ENCODE results near the gene BUD13.

Gene BUD13

GRCh38 chr11:116742104-116742503 lies 30.7 kb downstream of the BUD13 start:
- no peak for DNase-seq

DNA sequence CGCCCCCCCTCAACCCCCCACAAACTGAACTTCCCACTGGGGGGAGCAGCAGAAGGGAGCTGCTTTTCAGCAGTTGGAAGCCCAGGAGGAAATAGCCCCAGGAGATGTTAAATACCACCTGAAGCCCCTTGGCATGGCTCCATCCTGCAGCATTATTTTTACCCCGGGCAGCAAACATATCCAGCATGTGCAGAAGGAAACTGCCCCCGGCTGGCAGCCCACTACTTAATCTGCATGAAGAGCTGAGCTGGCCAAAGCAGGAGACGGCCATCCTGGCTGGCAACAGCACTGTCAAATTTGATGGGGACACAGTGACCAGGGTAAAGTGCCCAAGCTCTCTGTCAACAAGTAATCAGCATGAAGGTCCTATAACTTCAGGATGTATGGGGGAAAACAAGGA lies 32.0 kb downstream of the BUD13 start:
- no peak for DNase-seq

- DNase-seq = no peak
Measured at GRCh38 chr11:116738975-116739374, 33.8 kb downstream of the BUD13 start.

GRCh38 chr11:116736763-116737162 lies 36.0 kb downstream of the BUD13 start:
- DNase-seq = no peak

DNA sequence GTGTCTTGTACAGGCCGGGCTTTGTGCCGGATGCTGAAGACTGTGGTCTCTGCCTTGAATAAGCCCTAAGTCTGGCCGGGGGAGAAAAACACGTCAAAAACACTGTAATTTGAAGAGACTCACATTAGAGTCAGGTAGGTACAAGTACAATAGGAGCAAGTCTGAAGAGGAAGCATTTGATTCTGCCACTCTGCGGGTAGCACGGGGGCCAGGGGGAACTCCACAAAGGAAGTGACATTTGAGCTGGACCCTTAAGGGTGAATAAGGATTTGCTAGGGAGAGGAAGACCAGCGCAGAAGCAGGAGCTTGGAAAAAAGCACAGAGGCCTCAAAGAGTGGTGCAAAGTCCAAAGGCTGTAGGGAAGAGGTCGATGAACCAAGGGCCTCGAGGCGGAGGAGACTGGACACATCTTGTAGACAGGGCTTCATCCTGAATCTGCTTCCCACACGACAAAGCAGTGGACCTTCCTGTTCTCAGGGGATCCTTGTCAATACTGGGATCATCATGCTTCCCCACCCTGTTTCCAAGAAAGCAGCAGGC lies 38.7 kb downstream of the BUD13 start:
- DNase-seq = no peak

GRCh38 chr11:116733043-116733755 lies 39.6 kb downstream of the BUD13 start:
- DNase-seq = no peak

DNA sequence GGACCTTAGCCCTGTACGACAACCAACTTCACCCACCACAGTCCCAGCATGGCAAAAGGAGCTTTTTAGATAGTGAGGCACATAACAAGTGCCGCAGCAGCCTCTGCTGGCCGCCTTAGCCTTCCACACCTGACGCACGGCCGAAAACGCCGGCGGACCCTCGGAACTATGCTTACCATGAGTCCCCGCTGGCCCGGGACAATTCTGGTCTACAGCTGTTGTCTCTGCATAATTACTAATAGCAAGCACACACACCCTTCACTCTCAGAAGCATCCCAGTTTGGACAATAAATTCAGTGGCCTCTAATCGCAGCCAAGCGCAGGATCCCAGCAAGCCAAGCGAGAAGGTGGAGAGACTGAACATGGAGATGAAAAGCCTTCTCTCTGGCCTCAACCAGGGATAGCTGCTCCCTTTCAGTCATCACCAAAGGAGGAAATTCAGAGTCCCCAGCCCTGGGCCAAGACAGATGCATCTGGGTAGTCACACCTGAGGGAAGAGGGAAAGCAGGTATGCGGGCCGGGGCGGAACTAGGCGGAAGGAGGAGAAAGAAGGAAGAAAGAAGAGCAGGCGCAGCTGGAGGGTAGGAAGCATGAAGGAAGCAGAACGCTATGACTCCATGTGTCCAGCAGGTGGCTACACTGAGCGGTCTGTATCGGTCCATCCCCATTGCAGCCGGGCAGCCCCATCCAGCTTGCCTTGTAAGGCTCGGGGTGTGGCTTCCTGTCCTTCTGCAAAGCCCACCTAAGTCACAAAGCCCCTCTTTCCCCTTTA lies 40.3 kb downstream of the BUD13 start:
- peak in 1 of 2 donors; percentile 45 for DNase-seq

- peak in 1 of 2 donors; percentile 40 for DNase-seq
Measured at GRCh38 chr11:116731821-116732220, 41.0 kb downstream of the BUD13 start.

DNA sequence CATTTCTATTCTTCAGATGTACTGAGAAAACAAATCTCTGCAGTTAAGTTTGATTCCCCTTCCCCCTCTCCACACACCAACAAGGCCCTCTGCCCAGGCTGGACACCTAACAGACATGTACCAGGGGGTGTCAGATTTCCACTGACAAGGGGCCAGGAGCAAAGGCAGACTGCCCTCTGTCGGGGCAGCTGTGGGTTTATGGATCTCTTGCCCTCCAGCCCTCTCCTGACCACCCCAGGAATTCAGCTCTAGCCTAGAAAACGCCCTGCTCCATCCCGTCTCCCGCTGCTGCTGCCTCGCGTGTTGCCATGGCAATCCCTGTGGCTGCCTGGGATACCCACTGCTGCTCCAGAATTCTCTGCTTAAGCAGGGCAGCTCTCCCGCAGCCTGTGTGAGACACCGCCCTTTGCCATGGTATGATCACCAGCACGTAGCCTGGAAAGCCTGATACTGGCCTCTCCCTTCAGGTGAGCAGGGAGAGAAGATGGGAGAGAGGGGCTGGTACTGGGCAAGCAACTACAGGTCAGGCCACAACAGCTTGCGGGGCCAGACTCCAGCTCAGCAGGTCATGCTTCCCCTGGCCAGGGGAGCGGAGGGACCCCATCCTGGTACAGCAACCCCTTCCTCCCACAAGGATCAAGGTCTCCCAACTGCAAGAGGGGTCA lies 41.6 kb downstream of the BUD13 start:
- DNase-seq = peak; percentile 38 to 66

DNA sequence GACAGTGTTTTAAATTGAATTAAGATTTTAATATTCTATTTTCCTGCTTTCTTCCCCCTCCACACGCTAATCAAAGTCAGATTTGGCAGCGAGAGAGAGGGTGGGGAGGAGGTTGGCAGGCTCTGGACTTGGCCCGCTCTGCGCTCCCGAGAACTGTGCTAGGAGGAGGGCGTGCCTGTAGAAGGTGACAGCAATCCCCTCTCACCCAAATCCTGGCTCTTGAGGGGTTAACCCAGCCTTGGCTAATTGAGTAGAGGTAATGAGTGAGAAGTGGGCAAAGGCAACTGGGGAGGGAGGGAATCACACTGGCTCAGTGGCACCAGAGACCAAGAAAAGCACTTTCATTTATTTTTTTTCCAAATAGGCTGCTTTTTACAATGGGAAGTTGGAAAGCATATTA lies 42.2 kb downstream of the BUD13 start:
- DNase-seq = no peak

DNA sequence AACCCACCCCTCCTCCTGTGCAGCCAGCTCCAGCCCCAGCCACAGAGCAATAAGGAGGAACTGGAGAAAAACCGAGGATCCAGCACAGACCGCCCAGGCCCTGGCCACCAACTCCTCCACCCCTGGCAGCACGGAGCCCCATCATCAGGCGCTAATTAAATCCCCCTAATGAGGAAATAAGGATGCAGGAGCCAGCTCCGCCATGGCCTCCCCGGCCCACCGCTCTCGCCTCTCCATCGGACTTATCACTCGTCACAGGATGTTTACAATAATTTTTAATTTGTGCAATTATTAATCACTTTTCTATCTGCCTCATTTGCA lies 42.6 kb downstream of the BUD13 start:
- DNase-seq = no peak

DNA sequence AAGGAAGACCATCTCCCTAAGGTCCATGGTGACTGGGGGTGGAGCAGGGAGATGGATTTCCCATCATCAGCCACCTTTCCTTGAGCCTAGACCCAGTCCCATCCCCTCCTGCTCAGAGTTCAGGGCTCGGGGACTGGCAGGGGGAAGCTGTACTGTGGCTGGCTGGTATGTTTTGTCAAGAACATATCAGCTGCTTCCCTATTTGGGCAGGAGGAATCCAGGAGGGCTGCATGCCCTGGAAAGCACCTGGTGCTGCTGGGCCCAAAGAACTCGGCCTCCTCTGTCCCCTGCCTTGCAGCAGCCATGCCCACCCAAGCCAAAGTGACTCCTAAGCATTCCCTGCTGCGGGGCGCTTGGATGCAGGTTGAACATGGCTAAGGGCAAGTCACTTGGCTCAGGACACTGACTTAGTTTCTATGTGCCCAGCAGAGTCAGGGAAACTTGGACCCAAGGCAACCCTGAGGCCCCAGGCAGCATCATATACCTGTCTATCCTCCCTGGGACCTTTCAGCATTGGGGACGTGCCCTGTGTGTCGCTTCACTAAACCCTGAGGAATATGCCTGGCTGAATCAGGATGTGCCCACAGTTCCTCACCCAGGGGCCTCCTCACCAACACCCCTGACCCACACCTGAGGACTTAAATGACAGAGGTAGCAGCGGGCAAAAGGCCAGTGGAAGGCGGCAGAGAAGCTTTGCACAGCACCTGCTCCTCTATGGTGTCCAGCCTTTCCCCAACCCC lies 43.1 kb downstream of the BUD13 start:
- DNase-seq = no peak

DNA sequence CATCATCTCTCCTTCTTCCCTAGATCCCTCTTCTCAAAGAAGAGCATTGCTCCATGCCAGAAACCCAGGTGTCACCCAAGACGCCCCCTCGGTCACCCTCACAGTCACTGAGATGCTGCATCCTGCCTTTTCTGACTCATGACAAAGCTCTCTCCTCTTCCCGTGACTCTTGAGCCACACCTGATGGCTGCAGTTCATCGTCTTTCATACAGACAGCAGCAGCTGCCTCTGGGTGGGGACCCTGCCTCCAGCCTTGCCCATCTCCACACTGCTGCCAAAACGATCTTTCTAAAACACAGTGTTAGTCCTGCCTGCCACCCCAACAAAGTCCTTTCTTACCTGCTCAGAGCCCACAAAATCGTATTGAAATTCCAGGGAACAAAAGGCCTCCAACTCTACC lies 44.8 kb downstream of the BUD13 start:
- DNase-seq = no peak

GRCh38 chr11:116725434-116726221 lies 47.2 kb downstream of the BUD13 start:
- no peak for DNase-seq

GRCh38 chr11:116724813-116725212 lies 48.0 kb downstream of the BUD13 start:
- DNase-seq = no peak

GRCh38 chr11:116723511-116723910 lies 49.3 kb downstream of the BUD13 start:
- DNase-seq = no peak

DNA sequence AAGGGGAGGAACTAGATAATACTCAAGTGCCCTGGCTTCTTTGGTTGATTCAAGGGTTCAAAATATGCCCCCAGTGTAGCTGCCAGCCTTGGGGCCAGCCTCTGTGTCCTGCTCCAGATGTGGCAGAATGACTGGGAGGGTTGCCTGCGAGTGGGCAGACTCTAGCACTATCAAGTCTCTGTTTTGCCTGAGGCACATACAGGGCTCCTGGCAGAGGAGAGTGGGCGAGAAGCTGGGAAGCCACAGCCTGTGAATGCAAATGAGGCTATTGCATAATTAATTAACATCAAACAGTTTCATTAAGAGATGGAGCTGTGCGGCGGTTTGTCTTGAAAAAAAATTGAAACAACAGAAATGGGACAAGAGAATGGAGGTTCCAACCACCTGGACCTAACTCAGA lies 50.8 kb downstream of the BUD13 start:
- DNase-seq = peak; percentile 20 to 32

- DNase-seq = no peak
Measured at GRCh38 chr11:116720895-116721294, 51.9 kb downstream of the BUD13 start.

DNA sequence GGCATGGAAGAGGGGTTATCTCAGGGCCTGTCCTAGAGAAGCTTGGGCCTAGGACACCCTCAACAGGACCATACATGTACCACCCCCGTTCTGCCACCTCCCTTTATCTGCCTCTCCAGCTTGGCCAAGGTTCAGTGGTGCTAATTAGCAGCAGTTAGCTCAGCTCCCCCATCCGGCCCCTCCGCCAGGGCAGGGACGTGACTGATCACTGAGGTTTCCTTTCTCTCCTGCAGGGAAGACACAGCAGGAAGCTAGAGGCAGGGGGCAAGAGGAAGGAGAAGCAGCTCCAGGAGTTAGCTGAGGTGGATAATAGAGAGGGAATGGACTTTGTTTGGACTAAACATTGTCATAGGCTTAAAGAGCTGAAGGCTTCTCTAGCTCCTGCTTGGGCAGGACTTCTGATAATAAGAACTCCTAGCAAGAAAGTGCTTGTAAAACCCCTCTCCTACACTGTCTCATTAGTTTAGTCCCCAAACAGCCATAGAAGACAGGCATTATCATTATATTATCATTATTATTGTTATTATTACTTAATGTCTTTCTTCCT lies 53.8 kb downstream of the BUD13 start:
- DNase-seq = no peak

DNA sequence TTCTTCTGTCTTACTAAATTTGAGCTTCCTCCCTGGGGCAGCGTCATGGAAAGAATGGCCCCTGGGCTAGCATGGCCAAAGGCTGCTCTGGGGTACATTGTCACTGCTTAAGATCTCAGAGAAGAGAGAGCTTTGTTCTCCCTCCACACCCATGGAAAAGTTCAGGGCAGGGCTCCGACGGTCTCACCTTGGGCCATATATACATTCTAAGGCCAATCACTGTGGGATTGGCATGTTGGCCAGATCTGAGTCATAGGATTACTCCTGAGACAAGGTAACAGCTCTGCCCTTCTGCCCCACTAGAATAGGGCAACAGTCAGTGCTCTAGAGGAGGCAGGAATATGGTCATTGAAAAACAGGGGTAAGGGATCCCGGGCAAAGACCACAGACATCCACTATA lies 56.2 kb downstream of the BUD13 start:
- DNase-seq = no peak

GRCh38 chr11:116715383-116715782 lies 57.4 kb downstream of the BUD13 start:
- no peak for DNase-seq

GRCh38 chr11:116714902-116715301 lies 57.9 kb downstream of the BUD13 start:
- no peak for DNase-seq

Data from hippocampal formation (tissue), 2 donors.